Activated T-helper 1 cell treated with anti-CD3 and anti-CD28 coated beads, Interleukin-2, amount 50 U/mL, for 16 hours (primary cell): Measurements from ENCODE around the gene DCUN1D3.

ENCODE experiments used
- DNase-seq, 2 donors: peaks; one replicate each; pipeline ENCODE4 v3.0.0-alpha.2; 2020; ENCODE audit warnings: low read depth in 1 of 2, low spot score in 1 of 2

DCUN1D3 gene

GRCh38 chr16:20889625-20890275 lies 10.4 kb downstream of the DCUN1D3 start:
- no peak for DNase-seq

DNA sequence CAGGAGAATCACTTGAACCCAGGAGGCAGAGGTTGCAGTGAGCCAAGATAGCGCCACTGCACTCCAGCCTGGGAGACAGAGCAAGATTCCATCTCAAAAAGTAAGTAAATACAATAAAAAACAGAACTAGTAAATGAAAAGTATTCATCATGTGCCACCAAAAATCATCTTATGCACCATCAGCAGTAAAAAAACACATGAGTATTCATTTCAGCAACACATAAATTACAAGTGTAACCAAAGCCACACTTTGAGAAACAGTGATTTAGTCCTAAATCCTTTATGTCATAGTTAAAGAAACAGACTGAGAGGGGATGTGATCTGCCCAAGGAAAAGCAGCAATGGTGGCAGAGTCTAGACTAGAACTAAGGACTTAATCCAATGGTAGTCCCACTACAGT lies 13.0 kb downstream of the DCUN1D3 start:
- no peak for DNase-seq

GRCh38 chr16:20886320-20886719 lies 13.8 kb downstream of the DCUN1D3 start:
- DNase-seq: no peak

- DNase-seq: no peak
These were observed 16.0 kb downstream of the DCUN1D3 start for GRCh38 chr16:20884240-20884556.

DNA sequence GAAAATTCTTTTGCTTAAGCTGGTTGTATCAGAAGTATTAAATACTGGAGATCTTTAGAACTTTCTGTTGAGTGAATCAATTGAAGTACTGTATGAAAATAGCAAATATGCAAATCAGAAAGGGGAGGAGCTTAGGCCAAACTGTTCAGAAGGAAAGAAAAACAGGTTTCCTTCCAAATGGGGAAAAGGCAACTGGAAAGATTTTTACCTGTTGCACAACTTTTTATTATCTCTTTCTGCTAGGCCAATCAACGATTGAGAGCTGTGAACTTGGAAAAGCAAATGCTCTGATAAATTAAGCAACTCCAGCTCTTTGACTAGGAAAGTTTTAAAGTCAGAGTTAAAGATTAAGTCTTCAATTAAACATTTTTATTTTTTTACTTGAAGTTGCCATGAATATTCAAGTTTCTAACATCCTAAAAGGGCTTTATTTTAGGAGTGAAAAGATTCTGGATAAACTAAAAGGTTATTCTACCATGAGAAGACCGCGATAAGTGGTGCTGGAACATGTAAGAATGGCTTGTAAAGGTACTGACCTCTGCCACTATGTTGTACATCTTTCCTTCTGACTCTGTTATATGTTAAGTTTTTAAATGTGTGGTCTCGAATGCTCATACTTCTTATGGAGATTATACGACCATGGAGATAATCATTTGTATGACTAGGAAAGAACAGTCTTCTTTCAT lies 16.5 kb downstream of the DCUN1D3 start:
- DNase-seq: no peak

- DNase-seq: no peak
These were observed 18.7 kb downstream of the DCUN1D3 start for GRCh38 chr16:20881503-20881878.

DNA sequence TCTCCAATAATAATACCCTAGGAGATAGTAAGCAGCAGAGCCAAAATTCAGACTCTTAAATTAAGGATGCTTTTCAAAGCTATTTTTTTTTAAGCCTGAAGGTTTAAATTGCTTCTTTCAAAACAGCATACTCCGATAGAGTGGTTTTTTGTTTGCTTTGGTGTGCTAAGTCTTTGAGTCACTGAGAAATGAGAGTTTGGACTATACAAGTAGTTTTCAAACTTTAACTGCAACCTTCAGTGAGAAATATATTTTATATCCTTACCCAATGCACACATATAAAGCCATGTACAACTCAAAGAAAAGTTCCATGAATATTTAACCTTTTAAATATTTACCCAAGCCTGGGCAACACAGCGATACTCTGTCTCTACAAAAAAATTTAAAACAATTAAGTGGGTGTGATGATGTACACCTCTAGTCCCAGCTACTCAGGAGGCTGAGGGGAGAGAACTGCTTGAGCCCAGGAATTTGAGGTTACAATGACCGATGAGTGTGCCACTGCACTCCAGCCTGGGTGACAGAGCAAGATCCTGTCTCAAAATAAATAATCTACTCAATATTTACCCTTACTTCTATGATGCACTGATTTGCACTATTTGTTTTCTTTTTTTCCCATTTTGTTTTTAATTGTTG lies 19.2 kb downstream of the DCUN1D3 start:
- DNase-seq: no peak

DNA sequence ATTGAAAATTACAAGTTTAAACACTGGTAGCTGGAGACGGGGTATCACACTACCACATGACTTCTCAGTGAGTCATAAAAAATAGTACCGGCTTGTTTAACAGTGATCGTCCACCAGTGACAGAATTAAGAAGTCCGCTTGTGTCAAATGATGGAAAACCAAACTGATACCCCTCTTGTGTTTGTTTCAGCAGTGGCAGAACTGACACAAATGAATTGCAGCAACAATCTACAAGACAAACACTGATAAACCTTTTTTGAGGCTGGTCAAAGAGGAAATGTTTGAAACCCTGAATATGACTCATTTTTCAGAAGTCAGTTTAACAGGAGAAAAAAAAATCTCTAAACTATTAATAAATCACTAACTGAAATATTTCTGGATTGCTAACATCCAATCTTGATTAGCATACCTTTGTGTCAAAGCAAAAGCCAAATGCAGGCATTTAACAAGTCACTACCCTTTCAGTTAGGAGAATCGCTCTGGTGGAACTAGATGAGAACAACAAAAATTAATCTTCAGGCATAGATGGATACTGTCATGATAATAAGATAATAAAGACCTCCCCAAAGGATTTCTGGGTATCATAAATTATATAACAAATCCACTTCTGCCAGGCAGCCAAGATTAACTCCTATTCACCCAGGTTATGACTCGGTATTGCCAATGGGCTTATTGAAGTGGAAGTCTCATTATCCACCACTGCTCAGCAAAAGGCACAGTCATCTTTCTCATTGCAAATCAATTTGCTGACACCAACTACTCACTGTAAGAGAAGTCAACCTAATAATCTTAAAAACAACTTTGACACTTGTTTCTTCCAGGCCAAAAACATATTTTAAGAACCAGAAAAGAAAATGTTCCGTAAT lies 20.8 kb downstream of the DCUN1D3 start:
- DNase-seq: no peak

DNA sequence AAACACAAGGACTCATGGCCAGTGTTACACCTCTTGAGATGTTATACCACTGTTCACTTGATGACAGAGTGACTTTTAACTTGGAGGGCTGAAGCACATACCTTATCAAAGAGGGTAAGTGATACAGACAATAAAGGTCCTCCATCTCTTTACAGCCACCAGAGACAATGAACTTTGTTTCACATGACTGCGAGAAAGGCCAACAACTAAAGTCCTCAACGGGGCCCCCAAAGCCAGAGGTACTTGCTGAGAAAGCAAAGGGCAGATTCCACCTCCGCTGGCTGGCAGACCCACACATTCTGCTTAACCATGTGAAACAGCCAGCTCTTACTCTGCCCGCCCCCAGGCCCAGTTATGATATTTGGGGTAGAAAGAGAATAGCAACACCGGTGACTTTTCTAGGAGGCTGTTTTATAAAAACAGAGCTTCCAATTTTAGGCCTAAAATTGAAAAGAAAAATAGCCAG lies 21.4 kb downstream of the DCUN1D3 start:
- no peak for DNase-seq

DNA sequence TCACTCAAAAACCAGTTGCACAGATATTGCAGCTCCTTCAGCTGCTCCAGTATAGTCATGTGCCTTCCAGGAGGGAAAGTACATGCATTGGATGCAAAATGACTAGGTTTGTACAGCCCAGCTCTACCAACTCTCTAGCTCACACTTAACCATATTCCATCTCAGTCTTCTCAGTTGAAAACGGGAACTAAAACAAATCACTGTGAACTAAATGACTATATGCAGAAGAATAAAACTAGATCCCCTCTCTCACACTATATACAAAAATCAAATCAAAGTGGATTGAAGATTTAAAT lies 24.9 kb downstream of the DCUN1D3 start:
- DNase-seq: no peak

GRCh38 chr16:20874088-20874581 lies 26.0 kb downstream of the DCUN1D3 start:
- DNase-seq: no peak

- DNase-seq: no peak
These were observed 26.8 kb downstream of the DCUN1D3 start for GRCh38 chr16:20873331-20873730.

- DNase-seq: no peak
These were observed 28.0 kb downstream of the DCUN1D3 start for GRCh38 chr16:20871941-20872815.

DNA sequence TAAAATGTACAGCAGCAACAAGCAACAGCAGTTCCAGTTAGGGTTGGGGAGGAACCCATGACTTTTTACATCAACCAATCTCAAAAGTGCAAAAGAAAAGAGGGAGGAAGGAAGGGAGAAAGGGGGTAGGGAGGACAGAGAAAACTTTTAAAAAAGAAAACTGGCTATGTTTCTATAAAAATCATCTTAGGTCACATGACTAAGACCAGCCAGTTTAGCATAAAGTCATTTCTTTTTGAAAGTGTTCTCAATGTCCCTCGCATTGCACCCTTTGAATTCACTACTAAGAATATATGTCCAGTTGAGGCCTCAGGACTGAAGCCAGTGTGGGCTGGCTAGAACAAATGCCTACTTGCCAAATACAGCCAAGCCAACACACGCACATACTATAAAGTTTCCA lies 28.9 kb downstream of the DCUN1D3 start:
- no peak for DNase-seq

- DNase-seq: no peak
These were observed 29.9 kb downstream of the DCUN1D3 start for GRCh38 chr16:20870122-20870820.

GRCh38 chr16:20868890-20869289 lies 31.3 kb downstream of the DCUN1D3 start:
- no peak for DNase-seq

GRCh38 chr16:20867585-20867984 lies 32.6 kb downstream of the DCUN1D3 start:
- no peak for DNase-seq

GRCh38 chr16:20866801-20867200 lies 33.4 kb downstream of the DCUN1D3 start:
- no peak for DNase-seq

GRCh38 chr16:20866145-20866772 lies 33.9 kb downstream of the DCUN1D3 start:
- no peak for DNase-seq
